HFFc6 (cell line): ENCODE data around the gene RRM1. TPM values are rescaled to one million over a fixed set of nuclear protein-coding genes. Genes with fewer than 3 reads are reported as not detected.
"Not testable (repeated sequence)": the region's sequence is repeated elsewhere in the genome, so short reads cannot be mapped to it uniquely, and the experiment has no call there.

Experiments used
- DNase-seq: peaks from one replicate; pipeline ENCODE4 v3.0.0-alpha.2; 2018
- H3K27ac Mint-ChIP-seq: 2 replicates; pipeline ENCODE4 v1.8.0; 2020; ENCODE audit warnings: mild to moderate bottlenecking, mixed read lengths
- H3K27me3 Mint-ChIP-seq: 2 replicates; pipeline ENCODE4 v1.8.0; 2021; ENCODE audit warnings: mild to moderate bottlenecking, moderate library complexity, mixed read lengths; ENCODE audit not compliant: insufficient read depth
- H3K36me3 Mint-ChIP-seq: 2 replicates; pipeline ENCODE4 v1.8.0; 2021; ENCODE audit warnings: low read depth, mixed read lengths
- H3K4me1 Mint-ChIP-seq: 2 replicates; pipeline ENCODE4 v1.8.0; 2020; ENCODE audit warnings: low read depth, mixed read lengths
- H3K4me3 Mint-ChIP-seq: 2 replicates; pipeline ENCODE4 v1.8.0; 2020; ENCODE audit warnings: mild to moderate bottlenecking, moderate library complexity, mixed read lengths
- H3K9me3 Mint-ChIP-seq: 2 replicates; pipeline ENCODE4 v1.8.0; 2020; ENCODE audit warnings: mild to moderate bottlenecking, mixed read lengths
- total RNA-seq, 6 experiments: library from RNA; stranded (reverse); fragmentation: NEBNext Ultra II Directional; extraction: Animal tissue kit (Norgen Biotek cat#: 25700); gene quantifications; 2 replicates in 1 of 6; 3 replicates in 5 of 6; pipeline ENCODE4 v1.2.3, GENCODE V29; 2021
- TF ChIP-seq, protein P1 (sequence below): fragments of 200-600 bp; sonication (generic); IDR thresholded peaks from 2 replicates; pipeline ENCODE4 v1.5.0; 2021; ENCODE audit warnings: antibody characterized with exemption, mild to moderate bottlenecking

The RRM1 gene
- total RNA-seq, 6 experiments from 2014 or later: 68.1 to 145 (median 126) TPM

DNA sequence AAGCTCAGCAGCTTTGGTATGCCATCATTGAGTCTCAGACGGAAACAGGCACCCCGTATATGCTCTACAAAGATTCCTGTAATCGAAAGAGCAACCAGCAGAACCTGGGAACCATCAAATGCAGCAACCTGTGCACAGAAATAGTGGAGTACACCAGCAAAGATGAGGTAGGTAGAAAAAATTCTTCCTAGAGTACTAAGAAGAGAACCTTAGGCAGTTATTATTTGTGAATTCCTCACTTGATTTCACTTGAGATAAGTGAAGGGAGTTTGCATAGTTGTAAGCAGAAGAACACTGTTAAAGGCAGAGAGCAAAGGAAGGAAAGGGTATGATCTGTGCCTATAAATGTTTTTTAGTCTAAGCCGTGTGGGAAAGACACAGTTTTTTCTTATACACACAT lies 28.6 kb downstream of the RRM1 start:
- Mint-ChIP-seq H3K27ac (no peak overlapping the region), H3K4me3 (no peak overlapping the region), H3K27me3 (no peaks in the 10 kb centered on the region; the same call in 1 of the 2 replicates), H3K9me3 (no peaks in the 10 kb centered on the region), H3K36me3 (peaks cover 46% of the 10 kb centered on the region), H3K4me1 (peaks cover 29% of the 10 kb centered on the region)
- TF ChIP-seq, protein P1, sequence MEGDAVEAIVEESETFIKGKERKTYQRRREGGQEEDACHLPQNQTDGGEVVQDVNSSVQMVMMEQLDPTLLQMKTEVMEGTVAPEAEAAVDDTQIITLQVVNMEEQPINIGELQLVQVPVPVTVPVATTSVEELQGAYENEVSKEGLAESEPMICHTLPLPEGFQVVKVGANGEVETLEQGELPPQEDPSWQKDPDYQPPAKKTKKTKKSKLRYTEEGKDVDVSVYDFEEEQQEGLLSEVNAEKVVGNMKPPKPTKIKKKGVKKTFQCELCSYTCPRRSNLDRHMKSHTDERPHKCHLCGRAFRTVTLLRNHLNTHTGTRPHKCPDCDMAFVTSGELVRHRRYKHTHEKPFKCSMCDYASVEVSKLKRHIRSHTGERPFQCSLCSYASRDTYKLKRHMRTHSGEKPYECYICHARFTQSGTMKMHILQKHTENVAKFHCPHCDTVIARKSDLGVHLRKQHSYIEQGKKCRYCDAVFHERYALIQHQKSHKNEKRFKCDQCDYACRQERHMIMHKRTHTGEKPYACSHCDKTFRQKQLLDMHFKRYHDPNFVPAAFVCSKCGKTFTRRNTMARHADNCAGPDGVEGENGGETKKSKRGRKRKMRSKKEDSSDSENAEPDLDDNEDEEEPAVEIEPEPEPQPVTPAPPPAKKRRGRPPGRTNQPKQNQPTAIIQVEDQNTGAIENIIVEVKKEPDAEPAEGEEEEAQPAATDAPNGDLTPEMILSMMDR: no peak
- DNase-seq: no peak

DNA sequence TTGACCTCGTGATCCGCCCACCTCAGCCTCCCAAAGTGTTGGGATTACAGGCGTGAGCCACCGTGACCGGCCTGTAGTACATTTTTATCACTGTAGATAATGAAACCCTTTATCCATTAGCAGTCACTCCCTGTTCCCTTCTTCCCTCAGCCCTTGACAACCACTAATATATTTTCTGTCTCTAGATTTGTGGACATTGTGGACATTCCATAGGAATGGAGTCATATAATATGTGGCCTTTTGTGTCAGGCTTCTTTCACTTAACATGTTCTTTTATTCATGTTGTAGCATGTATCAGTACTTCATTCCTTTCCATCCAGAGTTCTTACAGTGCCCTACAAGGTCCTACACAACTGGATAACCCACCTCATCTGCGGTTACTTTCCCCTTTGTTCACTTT lies 30.5 kb downstream of the RRM1 start:
- no peaks in the 10 kb centered on the region; the same call in 1 of the 2 replicates for H3K27me3 Mint-ChIP-seq
- peak overlapping the region; percentile 67 for H3K27ac Mint-ChIP-seq
- no peaks in the 10 kb centered on the region for H3K9me3 Mint-ChIP-seq
- peaks cover 33% of the 10 kb centered on the region for H3K4me1 Mint-ChIP-seq
- DNase-seq: peak; percentile 31
- H3K36me3 Mint-ChIP-seq: peaks cover 57% of the 10 kb centered on the region
- no peak overlapping the region for H3K4me3 Mint-ChIP-seq
- TF ChIP-seq, protein P1: no peak

DNA sequence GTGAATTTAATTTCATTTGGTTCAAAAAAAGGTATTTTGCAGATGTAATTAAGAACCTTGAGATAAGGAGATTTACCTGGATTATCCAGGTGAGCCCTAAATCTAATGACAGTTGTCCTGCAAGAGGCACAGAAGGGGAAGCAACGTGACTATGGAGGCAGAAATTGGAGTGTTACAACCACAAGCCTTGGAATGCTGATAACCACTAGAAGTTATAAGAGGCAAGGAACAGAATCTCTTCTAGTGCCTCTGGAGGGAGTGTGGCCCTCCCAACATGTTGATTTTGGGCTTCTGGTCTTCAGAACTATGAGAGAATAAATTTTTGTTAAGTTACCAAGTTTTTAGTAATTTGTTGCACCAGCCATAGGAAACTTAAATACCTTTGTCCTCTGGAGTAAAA lies 32.8 kb downstream of the RRM1 start:
- no peak for DNase-seq
- H3K27ac Mint-ChIP-seq: no peak overlapping the region
- H3K9me3 Mint-ChIP-seq: no peaks in the 10 kb centered on the region
- H3K36me3 Mint-ChIP-seq: peaks cover 49% of the 10 kb centered on the region
- H3K4me1 Mint-ChIP-seq: peaks cover 35% of the 10 kb centered on the region
- H3K27me3 Mint-ChIP-seq: no peaks in the 10 kb centered on the region
- H3K4me3 Mint-ChIP-seq: no peak overlapping the region
- TF ChIP-seq, protein P1: no peak

DNA sequence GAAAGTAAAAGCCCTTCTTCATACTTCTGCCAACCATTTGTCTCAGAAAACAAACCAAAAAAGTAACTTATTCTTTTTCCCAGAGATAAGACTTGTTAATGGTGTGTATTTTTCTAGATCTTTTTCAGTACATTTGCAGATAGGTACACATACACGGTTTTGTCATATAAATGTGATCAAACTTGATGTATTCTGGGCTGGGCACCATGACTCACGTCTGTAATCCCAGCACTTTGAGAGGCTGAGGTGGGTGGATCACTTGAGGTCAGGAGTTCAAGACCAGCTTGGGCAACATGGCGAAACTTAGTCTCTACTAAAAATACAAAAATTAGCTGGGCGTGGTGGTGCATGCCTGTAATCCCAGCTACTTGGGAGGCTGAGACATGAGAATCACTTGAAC lies 35.6 kb downstream of the RRM1 start:
- not testable (repeated sequence) for H3K4me3 Mint-ChIP-seq, H3K9me3 Mint-ChIP-seq, H3K27ac Mint-ChIP-seq, DNase-seq, H3K27me3 Mint-ChIP-seq
- peaks cover 29% of the 10 kb centered on the region for H3K4me1 Mint-ChIP-seq
- peaks cover 30% of the 10 kb centered on the region for H3K36me3 Mint-ChIP-seq

DNA sequence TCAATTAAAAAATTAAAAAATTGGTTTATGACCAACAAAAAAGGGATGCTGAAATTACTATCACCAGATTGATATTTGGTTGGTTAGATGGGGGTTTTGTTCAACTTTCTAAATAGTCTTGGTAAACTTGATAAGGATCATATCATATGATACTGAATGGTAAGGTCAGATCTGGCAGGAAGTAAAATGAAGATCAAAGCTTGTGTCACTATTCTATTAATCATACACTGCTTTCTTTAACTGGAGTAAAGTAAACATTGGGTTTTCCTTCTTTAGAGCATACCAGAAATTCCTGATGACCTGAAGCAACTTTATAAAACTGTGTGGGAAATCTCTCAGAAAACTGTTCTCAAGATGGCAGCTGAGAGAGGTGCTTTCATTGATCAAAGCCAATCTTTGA lies 40.2 kb downstream of the RRM1 start:
- Mint-ChIP-seq H3K9me3 (peaks cover under 1% of the 10 kb centered on the region), H3K27me3 (no peaks in the 10 kb centered on the region; the same call in 1 of the 2 replicates), H3K27ac (peak overlapping the region; percentile 69), H3K4me3 (peak overlapping the region; percentile 9; the same call in 1 of the 2 replicates), H3K4me1 (peaks cover 28% of the 10 kb centered on the region), H3K36me3 (peaks cover 35% of the 10 kb centered on the region)
- TF ChIP-seq, protein P1: no peak
- DNase-seq: peak; percentile 74

DNA sequence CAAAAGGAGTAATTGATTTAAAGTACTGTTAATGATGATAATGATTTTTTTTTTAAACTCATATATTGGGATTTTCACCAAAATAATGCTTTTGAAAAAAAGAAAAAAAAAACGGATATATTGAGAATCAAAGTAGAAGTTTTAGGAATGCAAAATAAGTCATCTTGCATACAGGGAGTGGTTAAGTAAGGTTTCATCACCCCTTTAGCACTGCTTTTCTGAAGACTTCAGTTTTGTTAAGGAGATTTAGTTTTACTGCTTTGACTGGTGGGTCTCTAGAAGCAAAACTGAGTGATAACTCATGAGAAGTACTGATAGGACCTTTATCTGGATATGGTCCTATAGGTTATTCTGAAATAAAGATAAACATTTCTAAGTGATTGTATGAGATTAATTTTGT lies 43.9 kb downstream of the RRM1 start:
- peaks cover 8% of the 10 kb centered on the region for H3K9me3 Mint-ChIP-seq
- H3K27ac Mint-ChIP-seq: peak overlapping the region; percentile 8; the same call in 1 of the 2 replicates
- no peaks in the 10 kb centered on the region; the same call in 1 of the 2 replicates for H3K27me3 Mint-ChIP-seq
- peaks cover 58% of the 10 kb centered on the region for H3K36me3 Mint-ChIP-seq
- peaks cover 23% of the 10 kb centered on the region for H3K4me1 Mint-ChIP-seq
- TF ChIP-seq, protein P1: no peak
- no peak overlapping the region for H3K4me3 Mint-ChIP-seq
- no peak for DNase-seq
